Astrocyte (in vitro differentiated cells and primary cell): ENCODE data around the gene KRTAP17-1.

Source experiments
- EZH2 ChIP-seq: IDR thresholded peaks from 2 replicates; pipeline ENCODE4 v1.6.1; 2012; ENCODE audit warnings: mild to moderate bottlenecking, low read length, inconsistent platforms; ENCODE audit not compliant: insufficient read depth
- TF ChIP-seq, protein P1 (sequence below): IDR thresholded peaks from 2 replicates; pipeline ENCODE4 v1.5.1; 2011; ENCODE audit warnings: low read depth, mild to moderate bottlenecking, inconsistent platforms, low read length, moderate library complexity; ENCODE audit not compliant: insufficient read depth

DNA sequence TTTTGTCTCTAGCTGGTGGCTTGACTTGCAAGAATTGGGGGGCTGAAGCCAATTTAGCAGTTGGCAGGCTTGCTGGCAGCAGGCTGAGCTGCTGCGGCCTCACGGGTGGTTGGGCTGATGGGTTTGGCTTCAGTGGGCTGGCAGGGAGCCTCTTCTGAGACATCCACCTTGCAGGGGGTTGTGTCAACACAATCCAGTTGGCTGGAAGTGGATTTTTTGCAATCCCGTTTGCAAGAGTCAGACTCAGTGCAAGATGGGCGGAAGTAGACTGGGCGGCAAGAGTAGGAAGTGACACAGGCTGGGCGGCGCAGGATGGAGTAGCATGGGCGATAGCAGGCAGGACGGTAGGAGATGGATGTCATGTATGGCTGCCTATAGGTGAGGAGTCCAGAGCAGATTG, 7.9 kb downstream of the KRTAP17-1 start:
- TF ChIP-seq, protein P1, sequence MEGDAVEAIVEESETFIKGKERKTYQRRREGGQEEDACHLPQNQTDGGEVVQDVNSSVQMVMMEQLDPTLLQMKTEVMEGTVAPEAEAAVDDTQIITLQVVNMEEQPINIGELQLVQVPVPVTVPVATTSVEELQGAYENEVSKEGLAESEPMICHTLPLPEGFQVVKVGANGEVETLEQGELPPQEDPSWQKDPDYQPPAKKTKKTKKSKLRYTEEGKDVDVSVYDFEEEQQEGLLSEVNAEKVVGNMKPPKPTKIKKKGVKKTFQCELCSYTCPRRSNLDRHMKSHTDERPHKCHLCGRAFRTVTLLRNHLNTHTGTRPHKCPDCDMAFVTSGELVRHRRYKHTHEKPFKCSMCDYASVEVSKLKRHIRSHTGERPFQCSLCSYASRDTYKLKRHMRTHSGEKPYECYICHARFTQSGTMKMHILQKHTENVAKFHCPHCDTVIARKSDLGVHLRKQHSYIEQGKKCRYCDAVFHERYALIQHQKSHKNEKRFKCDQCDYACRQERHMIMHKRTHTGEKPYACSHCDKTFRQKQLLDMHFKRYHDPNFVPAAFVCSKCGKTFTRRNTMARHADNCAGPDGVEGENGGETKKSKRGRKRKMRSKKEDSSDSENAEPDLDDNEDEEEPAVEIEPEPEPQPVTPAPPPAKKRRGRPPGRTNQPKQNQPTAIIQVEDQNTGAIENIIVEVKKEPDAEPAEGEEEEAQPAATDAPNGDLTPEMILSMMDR: no peak
- TF ChIP-seq EZH2: no peak
